ENCODE data around the gene CNTN4. TPM values are rescaled to one million over a fixed set of nuclear protein-coding genes. Genes with fewer than 3 reads are reported as not detected.

CNTN4 gene
- total RNA-seq, 4 donors from 2014 or later = 2.6 to 91.2 (median 13.2) TPM

- DNase-seq = no peak
- Histone ChIP-seq H3K9me3 (no peaks in the 10 kb centered on the region), H3K36me3 (no peaks in the 10 kb centered on the region), H3K27ac (no peak overlapping the region), H3K27me3 (no peaks in the 10 kb centered on the region), H3K4me1 (no peaks in the 10 kb centered on the region), H3K4me3 (no peak overlapping the region)
- TF ChIP-seq CTCF (IDR thresholded peaks at IDR 0.05) (no peak), POLR2A (IDR thresholded peaks at IDR 0.05) (no peak)
- intact Hi-C loops (cut with DNase I; ENCODE audit: low total_unique reads) = no loop called here
Observed at GRCh38 chr3:2536575-2536974, 437.9 kb downstream of the CNTN4 start.

DNA sequence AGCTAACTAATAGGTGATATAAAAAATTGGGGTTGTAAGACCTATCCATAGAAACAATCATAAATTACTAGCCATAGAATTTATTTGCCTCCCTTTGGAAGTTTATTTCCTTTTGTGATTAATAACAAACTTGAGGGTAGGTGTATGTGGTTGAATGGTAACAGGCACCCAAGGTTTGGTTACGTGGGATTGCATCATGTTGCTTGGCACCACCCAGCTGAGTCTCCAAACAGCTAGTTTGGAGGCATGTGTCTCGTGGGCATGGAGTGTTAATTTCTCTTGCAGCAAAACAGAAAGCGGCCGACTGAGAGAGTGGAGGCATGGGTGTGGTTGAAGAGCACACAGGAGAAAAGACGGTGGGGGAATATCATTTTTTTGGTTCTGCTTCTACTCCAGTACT lies 441.4 kb downstream of the CNTN4 start:
- no peaks in the 10 kb centered on the region for H3K4me1 ChIP-seq
- intact Hi-C loops (cut with DNase I; ENCODE audit: low total_unique reads) = no loop called here
- no peak overlapping the region for H3K4me3 ChIP-seq
- H3K27ac ChIP-seq = no peak overlapping the region
- H3K36me3 ChIP-seq = no peaks in the 10 kb centered on the region
- H3K27me3 ChIP-seq = no peaks in the 10 kb centered on the region
- TF ChIP-seq POLR2A (IDR thresholded peaks at IDR 0.05) = no peak
- no peak for DNase-seq
- no peaks in the 10 kb centered on the region for H3K9me3 ChIP-seq

DNA sequence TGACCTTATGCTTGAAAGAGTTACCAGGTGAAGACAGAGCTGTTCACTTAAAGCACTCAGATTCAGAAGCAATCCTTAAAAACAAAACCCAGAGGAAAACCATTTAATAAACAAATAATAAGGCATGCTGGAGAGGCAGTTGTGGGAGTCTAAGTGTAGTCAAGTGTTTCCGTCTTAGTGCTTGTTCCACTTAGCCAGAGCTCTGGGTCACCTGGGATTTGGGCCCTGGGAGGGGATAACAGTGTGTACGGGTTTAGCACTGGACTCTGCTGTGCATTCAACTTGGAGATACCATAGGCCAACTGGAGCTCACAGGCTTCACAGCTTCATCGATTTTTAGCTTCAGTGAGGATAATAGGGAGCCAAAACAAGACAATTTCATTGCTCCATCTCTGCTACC lies 444.6 kb downstream of the CNTN4 start:
- Histone ChIP-seq H3K36me3 (no peaks in the 10 kb centered on the region), H3K27ac (no peak overlapping the region), H3K27me3 (no peaks in the 10 kb centered on the region), H3K4me1 (no peaks in the 10 kb centered on the region), H3K4me3 (no peak overlapping the region), H3K9me3 (no peaks in the 10 kb centered on the region)
- no peak for DNase-seq
- intact Hi-C loops (cut with DNase I; ENCODE audit: low total_unique reads) = no loop called here
- TF ChIP-seq CTCF (IDR thresholded peaks at IDR 0.05) (no peak), POLR2A (IDR thresholded peaks at IDR 0.05) (no peak)

- H3K27me3 ChIP-seq = no peaks in the 10 kb centered on the region
- no peaks in the 10 kb centered on the region for H3K4me1 ChIP-seq
- no peaks in the 10 kb centered on the region for H3K9me3 ChIP-seq
- TF ChIP-seq POLR2A (IDR thresholded peaks at IDR 0.05) = no peak
- TF ChIP-seq CTCF (IDR thresholded peaks at IDR 0.05) = no peak
- no peaks in the 10 kb centered on the region for H3K36me3 ChIP-seq
- no peak for DNase-seq
- no peak overlapping the region for H3K4me3 ChIP-seq
- no peak overlapping the region for H3K27ac ChIP-seq
- intact Hi-C loops (cut with DNase I; ENCODE audit: low total_unique reads) = no loop called here
Observed at GRCh38 chr3:2544212-2544611, 445.5 kb downstream of the CNTN4 start.

DNA sequence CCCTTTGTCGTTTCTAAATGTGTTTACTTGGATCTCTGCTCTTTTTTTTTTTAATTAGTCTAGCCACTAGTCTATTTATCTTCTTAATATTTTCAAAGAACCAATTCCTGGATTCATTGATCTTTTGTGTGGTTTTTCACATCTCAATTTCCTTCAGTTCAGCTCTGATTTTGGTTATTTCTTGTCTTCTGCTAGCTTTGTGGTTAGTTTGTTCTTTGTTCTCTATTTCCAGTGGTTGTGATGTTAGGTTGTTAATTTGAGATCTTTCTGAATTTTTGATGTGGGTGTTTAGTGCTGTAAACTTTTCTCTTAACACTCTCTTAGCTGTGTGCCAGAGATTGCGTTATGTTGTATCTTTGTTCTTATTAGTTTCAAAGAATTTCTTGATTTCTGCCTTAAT lies 446.1 kb downstream of the CNTN4 start:
- H3K27ac ChIP-seq = no peak overlapping the region
- no peak for DNase-seq
- intact Hi-C loops (cut with DNase I; ENCODE audit: low total_unique reads) = no loop called here
- H3K4me3 ChIP-seq = no peak overlapping the region
- no peaks in the 10 kb centered on the region for H3K27me3 ChIP-seq
- no peaks in the 10 kb centered on the region for H3K4me1 ChIP-seq
- no peak for TF ChIP-seq POLR2A (IDR thresholded peaks at IDR 0.05)
- no peak for TF ChIP-seq CTCF (IDR thresholded peaks at IDR 0.05)
- H3K9me3 ChIP-seq = no peaks in the 10 kb centered on the region
- H3K36me3 ChIP-seq = no peaks in the 10 kb centered on the region

GRCh38 chr3:2547049-2547448 lies 448.4 kb downstream of the CNTN4 start:
- intact Hi-C loops (cut with DNase I; ENCODE audit: low total_unique reads) = no loop called here
- H3K4me3 ChIP-seq = no peak overlapping the region

More at GRCh38 chr3:2547049-2547448, 448.4 kb downstream of the CNTN4 start:
- H3K9me3 ChIP-seq = no peaks in the 10 kb centered on the region
- no peaks in the 10 kb centered on the region for H3K27me3 ChIP-seq
- TF ChIP-seq POLR2A (IDR thresholded peaks at IDR 0.05) (no peak), CTCF (IDR thresholded peaks at IDR 0.05) (no peak)
- H3K36me3 ChIP-seq = no peaks in the 10 kb centered on the region
- DNase-seq = no peak
- H3K27ac ChIP-seq = no peak overlapping the region
- no peaks in the 10 kb centered on the region for H3K4me1 ChIP-seq
